ENCODE data around the gene TSC22D3.

The TSC22D3 gene

GRCh38 chrX:107787827-107788226, 12.2 kb upstream of the TSC22D3 start:
- no peak overlapping the region for H3K4me3 ChIP-seq (replicated peaks in 1 of 2; ENCODE audit: low read depth in 2 of 2, low read length in 2 of 2)
- TF ChIP-seq CTCF (IDR thresholded peaks at IDR 0.05; ENCODE audit: low read depth, low read length), result no peak
- peak; percentile 4 to 18 for DNase-seq (ENCODE audit: low read depth in 2 of 2)

- DNase-seq (ENCODE audit: low read depth in 2 of 2), result no peak
- no peak overlapping the region for H3K4me3 ChIP-seq (replicated peaks in 1 of 2; ENCODE audit: low read depth in 2 of 2, low read length in 2 of 2)
- TF ChIP-seq CTCF (IDR thresholded peaks at IDR 0.05; ENCODE audit: low read depth, low read length), result no peak
Observed at GRCh38 chrX:107780525-107780924, 4.9 kb upstream of the TSC22D3 start.

- no peak for TF ChIP-seq CTCF (IDR thresholded peaks at IDR 0.05; ENCODE audit: low read depth, low read length)
- peak within 1 kb of the TSS; percentile 53 to 56 for H3K4me3 ChIP-seq (replicated peaks in 1 of 2; ENCODE audit: low read depth in 2 of 2, low read length in 2 of 2)
- no peak for DNase-seq (ENCODE audit: low read depth in 2 of 2)
Observed at GRCh38 chrX:107777536-107777832, 1.9 kb upstream of the TSC22D3 start, which contains the start of gene NCBP2L. TSS of gene NCBP2L (plus strand) at chrX:107777733. CDS start at chrX:107794221, 16,488 bp downstream.

GRCh38 chrX:107776649-107777535, 1.3 kb upstream of the TSC22D3 start:
- TF ChIP-seq CTCF (IDR thresholded peaks at IDR 0.05; ENCODE audit: low read depth, low read length), result peak; percentile 55
- DNase-seq (ENCODE audit: low read depth in 2 of 2), result peak; percentile 93 to 94
- peak overlapping the region; percentile 53 to 56 for H3K4me3 ChIP-seq (replicated peaks in 1 of 2; ENCODE audit: low read depth in 2 of 2, low read length in 2 of 2)

- no peak for DNase-seq (ENCODE audit: low read depth in 2 of 2)
- no peak for TF ChIP-seq CTCF (IDR thresholded peaks at IDR 0.05; ENCODE audit: low read depth, low read length)
- H3K4me3 ChIP-seq (replicated peaks in 1 of 2; ENCODE audit: low read depth in 2 of 2, low read length in 2 of 2), result peak overlapping the region; percentile 53 to 56
Observed at GRCh38 chrX:107775000-107775733, 420 bp downstream of the TSC22D3 start.

GRCh38 chrX:107773906-107774435, 1.6 kb downstream of the TSC22D3 start:
- no peak for TF ChIP-seq CTCF (IDR thresholded peaks at IDR 0.05; ENCODE audit: low read depth, low read length)
- H3K4me3 ChIP-seq (replicated peaks in 1 of 2; ENCODE audit: low read depth in 2 of 2, low read length in 2 of 2), result no peak overlapping the region
- no peak for DNase-seq (ENCODE audit: low read depth in 2 of 2)
